Testis (tissue), 3 donors: ENCODE data around the gene CACTIN. TPM values are rescaled to one million over a fixed set of nuclear protein-coding genes. Genes with fewer than 3 reads are reported as not detected.

Experiments
- DNase-seq: peaks from one replicate; pipeline ENCODE4 v3.0.0-alpha.2; 2019
- H3K27ac ChIP-seq, 2 donors: fragments of 200-600 bp; sonication (generic); one replicate each; pipeline ENCODE4 v1.5.1; 2019
- H3K27me3 ChIP-seq: fragments of 200-600 bp; sonication (generic); one replicate; pipeline ENCODE4 v1.5.1; 2019
- H3K36me3 ChIP-seq: fragments of 200-600 bp; sonication (generic); one replicate; pipeline ENCODE4 v1.5.1; 2017; ENCODE audit warnings: low read depth; ENCODE audit errors: missing control alignments
- H3K4me1 ChIP-seq: fragments of 200-600 bp; sonication (generic); one replicate; pipeline ENCODE4 v1.5.1; 2019
- H3K4me3 ChIP-seq, 2 donors: fragments of 200-600 bp; sonication (generic); one replicate each; pipeline ENCODE4 v1.5.1; 2017 to 2019
- H3K9me3 ChIP-seq: fragments of 200-600 bp; sonication (generic); one replicate; pipeline ENCODE4 v1.5.1; 2017
- CTCF ChIP-seq, 3 experiments: fragments of 450-650 bp in 2 of 3; fragments of 200-600 bp in 1 of 3; sonication (generic) in 1 of 3; IDR thresholded peaks; one replicate each; pipeline ENCODE4 v1.5.1; 2016 to 2019; ENCODE audit warnings: antibody characterized with exemption in 3 of 3, mild to moderate bottlenecking in 2 of 3, moderate library complexity in 1 of 3
- POLR2A ChIP-seq: fragments of 450-650 bp; IDR thresholded peaks from one replicate; pipeline ENCODE4 v1.6.1; 2017; ENCODE audit warnings: antibody characterized with exemption, mild to moderate bottlenecking, moderate library complexity
- WGBS, 2 donors: methylation state at CpG; one replicate each; pipeline ENCODE4 v1.1.5; 2018; 5-methylcytosine and 5-hydroxymethylcytosine counted together
- intact Hi-C: fragments of 100-400 bp; cut with DNase I; formaldehyde crosslinking; loops from one replicate; pipeline ENCODE4 v1.15.1; 2023; ENCODE audit warnings: low total_unique reads
- polyA plus RNA-seq: library from polyadenylated mRNA; stranded (reverse); fragments of 350-450 nt; fragmentation: Illumina TruSeq; extraction: RNeasy Lipid Tissue Mini Kit (QIAGEN cat#74804); gene quantifications from one replicate; pipeline ENCODE4 v1.2.3, GENCODE V29; 2014; ENCODE audit warnings: low read depth, low replicate concordance; ENCODE audit not compliant: insufficient read depth
- total RNA-seq, 2 donors: library from RNA; depleted of rRNA; stranded (reverse); fragments of >200 nt; gene quantifications; one replicate each; pipeline ENCODE4 v1.2.3, GENCODE V29; 2016

CACTIN gene
- total and polyA plus RNA-seq, 3 donors from 2014 or later, result 26.9 to 57.5 (median 52.8) TPM

GRCh38 chr19:3612901-3613741 is 13.5 kb downstream of the CACTIN start:
- Histone ChIP-seq H3K4me1 (peaks cover 17% of the 10 kb centered on the region), H3K27me3 (no peaks in the 10 kb centered on the region), H3K36me3 (no peaks in the 10 kb centered on the region), H3K27ac (no peak overlapping the region), H3K9me3 (no peaks in the 10 kb centered on the region), H3K4me3 (peak overlapping the region in 1 of 2 donors; percentile 18)
- 75 to 78% methylated on average over 33 to 79 of the region's 79 CpGs for WGBS, 2 donors
- peak; percentile 74 for DNase-seq
- intact Hi-C loops, result loop anchor here (10.0 kb wide), 1 partner anchor 58 kb away; the partner anchor contains the start of gene MFSD12
- TF ChIP-seq CTCF (IDR thresholded peaks at IDR 0.05), result no peak
- no peak for TF ChIP-seq POLR2A

- WGBS, 2 donors, result 50 to 83% methylated on average over 23 to 30 of the region's 33 CpGs
- Histone ChIP-seq H3K36me3 (no peaks in the 10 kb centered on the region), H3K4me1 (peaks cover 25% of the 10 kb centered on the region), H3K27me3 (no peaks in the 10 kb centered on the region), H3K9me3 (no peaks in the 10 kb centered on the region), H3K27ac (no peak overlapping the region), H3K4me3 (no peak overlapping the region)
- no peak for TF ChIP-seq POLR2A
- TF ChIP-seq CTCF (IDR thresholded peaks at IDR 0.05), result no peak
- intact Hi-C loops, result loop anchor here (10.0 kb wide), 1 partner anchor 58 kb away; the partner anchor contains the start of gene MFSD12
- no peak for DNase-seq
These were observed 14.3 kb downstream of the CACTIN start for GRCh38 chr19:3612330-3612729.

- TF ChIP-seq POLR2A (no peak), CTCF (IDR thresholded peaks at IDR 0.05) (no peak)
- intact Hi-C loops, result loop anchor here (10.0 kb wide), 1 partner anchor 57 kb away; the partner anchor contains the start of gene MFSD12
- Histone ChIP-seq H3K27ac (no peak overlapping the region), H3K4me3 (no peak overlapping the region), H3K36me3 (no peaks in the 10 kb centered on the region), H3K9me3 (no peaks in the 10 kb centered on the region), H3K27me3 (no peaks in the 10 kb centered on the region), H3K4me1 (peaks cover 30% of the 10 kb centered on the region)
- no peak for DNase-seq
- WGBS, 2 donors, result 69 to 90% methylated on average over 18 to 36 of the region's 36 CpGs
These were observed 14.7 kb downstream of the CACTIN start for GRCh38 chr19:3611841-3612240.

DNA sequence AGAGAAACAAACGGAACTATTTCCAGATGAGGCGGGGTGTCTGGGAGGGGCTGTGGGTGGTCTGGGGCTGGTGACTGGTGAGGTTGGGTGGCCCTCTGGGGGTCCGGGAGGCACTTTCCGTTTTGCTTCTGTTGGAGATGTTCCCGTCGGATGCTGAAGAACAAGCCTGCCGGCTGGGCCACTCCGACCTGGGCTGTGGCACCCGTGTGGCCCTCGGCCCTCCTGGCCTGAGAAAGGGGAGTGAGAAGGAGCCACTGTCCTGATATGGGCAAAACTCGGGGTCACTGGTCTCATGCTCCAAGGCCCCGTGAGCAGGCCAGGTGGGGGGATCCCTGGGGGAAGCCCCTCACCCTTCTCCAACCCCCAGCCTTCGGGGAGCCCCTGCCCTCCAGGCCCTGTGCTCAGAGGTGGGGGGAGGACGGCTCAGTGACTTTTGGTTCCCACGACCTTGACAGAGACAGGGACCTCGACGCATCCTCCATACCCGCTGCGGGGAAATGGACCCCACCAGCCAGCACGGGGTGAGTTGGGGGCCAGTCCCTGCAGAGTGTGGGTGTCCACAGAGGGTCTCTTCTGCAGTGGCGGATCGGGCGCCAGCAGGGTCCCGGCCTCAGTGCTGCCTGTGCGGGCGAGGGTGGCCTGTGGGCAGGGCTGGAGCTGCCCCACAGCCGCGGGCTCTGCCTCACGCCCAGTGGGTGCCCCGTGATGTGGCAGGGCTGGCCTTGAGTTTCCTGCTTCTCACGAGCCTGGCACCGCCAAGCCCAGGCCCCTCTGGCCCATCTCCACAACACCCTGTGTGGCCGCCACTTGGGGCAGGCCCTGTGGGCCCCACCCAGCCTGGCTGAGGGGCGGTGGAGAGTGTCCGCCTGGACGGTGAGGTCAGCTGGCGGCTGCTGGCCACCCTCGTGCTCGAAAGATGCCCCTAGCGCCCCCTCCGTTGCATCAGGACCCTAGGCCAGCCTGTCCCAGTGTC is 15.6 kb downstream of the CACTIN start:
- no peak overlapping the region for H3K4me3 ChIP-seq
- H3K27ac ChIP-seq, result peak overlapping the region; percentile 40 to 58
- 75 to 83% methylated on average over 9 to 41 of the region's 41 CpGs for WGBS, 2 donors
- TF ChIP-seq CTCF (IDR thresholded peaks at IDR 0.05) (no peak), POLR2A (no peak)
- no peaks in the 10 kb centered on the region for H3K9me3 ChIP-seq
- no peak for DNase-seq
- peaks cover 33% of the 10 kb centered on the region for H3K4me1 ChIP-seq
- no peaks in the 10 kb centered on the region for H3K27me3 ChIP-seq
- no peaks in the 10 kb centered on the region for H3K36me3 ChIP-seq
- intact Hi-C loops, result loop anchor here (10.0 kb wide), 1 partner anchor 56 kb away; the partner anchor contains the start of gene MFSD12
